GM18861 (cell line): ENCODE measurements around the gene TM2D3.

Experiments
- ATAC-seq: cut with Tn5 transposase; IDR thresholded peaks from one replicate; pipeline ENCODE4 v1.9.1; 2021; ENCODE audit not compliant: unreplicated experiment

The TM2D3 gene

GRCh38 chr15:101609742-101610610 is 42.2 kb downstream of the TM2D3 start:
- ATAC-seq: no peak

- ATAC-seq: no peak
Measured at GRCh38 chr15:101608201-101608600, 44.0 kb downstream of the TM2D3 start.

GRCh38 chr15:101607108-101607507 is 45.1 kb downstream of the TM2D3 start:
- ATAC-seq: no peak

- ATAC-seq: no peak
Measured at GRCh38 chr15:101604124-101604874, 47.9 kb downstream of the TM2D3 start.

GRCh38 chr15:101602801-101603200 is 49.4 kb downstream of the TM2D3 start:
- no peak for ATAC-seq

GRCh38 chr15:101600035-101600434 is 52.1 kb downstream of the TM2D3 start:
- no peak for ATAC-seq

- ATAC-seq: no peak
Measured at GRCh38 chr15:101599091-101599490, 53.1 kb downstream of the TM2D3 start.

- ATAC-seq: no peak
Measured at GRCh38 chr15:101597360-101597928, 54.7 kb downstream of the TM2D3 start.

GRCh38 chr15:101596633-101597032 is 55.5 kb downstream of the TM2D3 start:
- no peak for ATAC-seq
